HG02642 (cell line): ENCODE measurements around the gene CTNNBIP1.

Experiments used
- ATAC-seq: cut with Tn5 transposase; IDR thresholded peaks from one replicate; pipeline ENCODE4 v1.9.1; 2021; ENCODE audit warnings: mild to moderate bottlenecking; ENCODE audit not compliant: unreplicated experiment, poor library complexity

The CTNNBIP1 gene

GRCh38 chr1:9905010-9905409 is 5.1 kb downstream of the CTNNBIP1 start:
- ATAC-seq, result no peak

- ATAC-seq, result no peak
Measured at GRCh38 chr1:9904596-9904995, 5.5 kb downstream of the CTNNBIP1 start.

- no peak for ATAC-seq
Measured at GRCh38 chr1:9903801-9904527, 6.1 kb downstream of the CTNNBIP1 start.

GRCh38 chr1:9902060-9902452 is 8.0 kb downstream of the CTNNBIP1 start:
- ATAC-seq, result no peak

GRCh38 chr1:9901148-9902059 is 8.7 kb downstream of the CTNNBIP1 start:
- ATAC-seq, result no peak

GRCh38 chr1:9900142-9901043 is 9.7 kb downstream of the CTNNBIP1 start:
- no peak for ATAC-seq

- ATAC-seq, result no peak
Measured at GRCh38 chr1:9894115-9894514, 16.0 kb downstream of the CTNNBIP1 start.

- no peak for ATAC-seq
Measured at GRCh38 chr1:9892563-9893528, 17.2 kb downstream of the CTNNBIP1 start.

GRCh38 chr1:9891207-9891606 is 18.9 kb downstream of the CTNNBIP1 start:
- no peak for ATAC-seq

GRCh38 chr1:9890224-9890731 is 19.8 kb downstream of the CTNNBIP1 start:
- no peak for ATAC-seq

- no peak for ATAC-seq
Measured at GRCh38 chr1:9889411-9889810, 20.7 kb downstream of the CTNNBIP1 start.

- ATAC-seq, result no peak
Measured at GRCh38 chr1:9888886-9889285, 21.2 kb downstream of the CTNNBIP1 start.

GRCh38 chr1:9887070-9887469 is 23.0 kb downstream of the CTNNBIP1 start:
- no peak for ATAC-seq

GRCh38 chr1:9886092-9886742 is 23.9 kb downstream of the CTNNBIP1 start:
- no peak for ATAC-seq

GRCh38 chr1:9884805-9885204 is 25.3 kb downstream of the CTNNBIP1 start:
- no peak for ATAC-seq

GRCh38 chr1:9883585-9884449 is 26.3 kb downstream of the CTNNBIP1 start:
- no peak for ATAC-seq

- ATAC-seq, result no peak
Measured at GRCh38 chr1:9882945-9883303, 27.1 kb downstream of the CTNNBIP1 start.
